DMS79 (cell line): ENCODE measurements around the gene TFF1.
A peak's percentile ranks its signal among the peaks of the same experiment; 100 is the strongest.

Experiments
- DNase-seq: peaks from one replicate; lab custom pipeline; 2025; lab: John Stamatoyannopoulos, UW

Gene TFF1

GRCh38 chr21:42343556-42343955, 22.8 kb downstream of the TFF1 start:
- DNase-seq, result no peak

GRCh38 chr21:42343101-42343500, 23.2 kb downstream of the TFF1 start:
- no peak for DNase-seq

GRCh38 chr21:42341776-42342542, 24.4 kb downstream of the TFF1 start:
- no peak for DNase-seq

GRCh38 chr21:42340187-42341050, 25.9 kb downstream of the TFF1 start:
- no peak for DNase-seq

- DNase-seq, result no peak
Measured at GRCh38 chr21:42338729-42339715, 27.3 kb downstream of the TFF1 start.

- DNase-seq, result peak; percentile 91
Measured at GRCh38 chr21:42337830-42338728, 28.3 kb downstream of the TFF1 start.

GRCh38 chr21:42337276-42337675, 29.1 kb downstream of the TFF1 start:
- no peak for DNase-seq

- no peak for DNase-seq
Measured at GRCh38 chr21:42336054-42336453, 30.3 kb downstream of the TFF1 start.

- DNase-seq, result no peak
Measured at GRCh38 chr21:42332557-42333317, 33.6 kb downstream of the TFF1 start.

- DNase-seq, result no peak
Measured at GRCh38 chr21:42331660-42332059, 34.7 kb downstream of the TFF1 start.

GRCh38 chr21:42330380-42331371, 35.7 kb downstream of the TFF1 start:
- no peak for DNase-seq

GRCh38 chr21:42324896-42325295, 41.4 kb downstream of the TFF1 start:
- DNase-seq, result no peak

GRCh38 chr21:42321845-42322244, 44.5 kb downstream of the TFF1 start:
- DNase-seq, result no peak

GRCh38 chr21:42321231-42321630, 45.1 kb downstream of the TFF1 start:
- no peak for DNase-seq

GRCh38 chr21:42320791-42321190, 45.5 kb downstream of the TFF1 start:
- no peak for DNase-seq

GRCh38 chr21:42319851-42320572, 46.3 kb downstream of the TFF1 start:
- no peak for DNase-seq

- no peak for DNase-seq
Measured at GRCh38 chr21:42319376-42319775, 47.0 kb downstream of the TFF1 start.
